Loucy (cell line): ENCODE data around the gene GPR39.

Source experiments
- CTCF ChIP-seq: fragments of 200-600 bp; sonication (generic); conservative IDR thresholded peaks from 2 replicates; pipeline ENCODE4 v1.5.1; 2014; ENCODE audit warnings: mild to moderate bottlenecking, antibody characterized with exemption, low read length
- EZH2phosphoT487 ChIP-seq: fragments of 200-600 bp; IDR thresholded peaks from 2 replicates; pipeline ENCODE4 v1.6.1; 2018; ENCODE audit warnings: antibody characterized with exemption, mild to moderate bottlenecking, moderate library complexity, borderline replicate concordance

- no peak for TF ChIP-seq CTCF
- TF ChIP-seq EZH2phosphoT487 = no peak
These were observed 252.6 kb downstream of the GPR39 start for GRCh38 chr2:132668987-132669907.
